GM18868 (cell line): ENCODE measurements around the gene SFTPB.
"Not testable (repeated sequence)": the region's sequence is repeated elsewhere in the genome, so short reads cannot be mapped to it uniquely, and the experiment has no call there.

ENCODE experiments used
- ATAC-seq: cut with Tn5 transposase; IDR thresholded peaks from one replicate; pipeline ENCODE4 v1.9.1; 2021; ENCODE audit warnings: mild to moderate bottlenecking, moderate library complexity; ENCODE audit not compliant: unreplicated experiment

Gene SFTPB

DNA sequence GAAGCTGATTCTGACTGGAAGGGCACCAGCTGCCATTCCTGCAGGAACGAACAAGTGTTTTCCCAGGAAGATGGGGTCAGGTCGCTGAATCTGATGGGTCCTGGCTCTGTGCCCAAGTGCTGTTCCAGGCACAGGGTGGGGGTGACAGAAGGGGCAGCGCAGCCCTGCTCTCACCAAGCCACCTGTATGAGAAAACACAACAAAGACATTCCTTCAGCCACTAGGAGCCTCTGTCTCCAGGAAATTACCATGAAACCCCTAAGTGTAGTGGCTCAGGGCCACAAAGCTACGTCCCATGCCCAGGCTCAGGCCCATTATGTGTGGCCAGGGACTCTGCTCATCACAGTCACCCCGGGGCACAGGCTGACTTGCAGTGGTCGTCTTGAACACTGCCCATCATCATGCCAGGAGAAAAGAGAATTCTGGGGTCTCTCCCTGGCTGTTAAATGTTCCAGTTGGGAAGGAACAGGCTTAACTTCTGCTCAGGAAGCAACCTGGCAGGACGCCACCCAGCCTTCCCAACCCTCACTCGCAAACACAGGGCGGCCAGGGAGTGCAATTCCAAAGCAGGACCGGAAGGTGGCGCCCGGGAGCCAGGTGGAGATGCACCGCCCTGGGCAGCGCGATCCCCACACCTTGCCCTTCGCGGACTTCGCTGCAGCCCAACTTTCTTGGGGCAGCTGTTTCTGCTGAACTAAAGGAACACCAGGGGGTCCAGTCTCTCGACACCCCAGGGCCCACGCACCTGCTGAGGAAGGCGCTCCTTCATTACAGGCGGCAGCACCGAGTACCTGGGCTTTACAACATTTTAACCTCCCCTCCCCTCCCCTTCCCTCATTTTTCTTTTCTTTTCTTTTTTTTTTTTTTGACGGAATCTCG is 11.0 kb upstream of the SFTPB start:
- ATAC-seq, result peak; percentile 77

DNA sequence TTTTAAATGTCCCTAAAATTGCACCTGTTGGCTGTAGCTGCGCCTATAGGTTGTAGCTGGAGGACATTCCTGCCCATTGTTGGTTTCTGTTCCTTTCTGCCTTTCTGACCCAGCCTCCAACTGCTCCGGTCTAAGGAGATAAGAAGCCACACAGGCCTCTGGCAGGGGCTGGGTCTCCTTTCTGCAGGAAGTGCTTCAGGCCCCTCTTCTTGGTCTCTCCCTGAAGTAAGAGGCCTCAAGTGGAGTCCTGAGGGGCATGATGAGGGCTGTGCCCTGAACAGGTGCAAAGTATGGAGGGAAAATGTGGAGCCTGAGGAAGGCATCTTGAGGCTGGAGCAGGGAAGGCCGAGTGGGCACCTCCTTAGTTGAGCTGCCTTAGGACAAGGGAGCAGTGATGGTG is 10.4 kb upstream of the SFTPB start:
- ATAC-seq, result no peak

DNA sequence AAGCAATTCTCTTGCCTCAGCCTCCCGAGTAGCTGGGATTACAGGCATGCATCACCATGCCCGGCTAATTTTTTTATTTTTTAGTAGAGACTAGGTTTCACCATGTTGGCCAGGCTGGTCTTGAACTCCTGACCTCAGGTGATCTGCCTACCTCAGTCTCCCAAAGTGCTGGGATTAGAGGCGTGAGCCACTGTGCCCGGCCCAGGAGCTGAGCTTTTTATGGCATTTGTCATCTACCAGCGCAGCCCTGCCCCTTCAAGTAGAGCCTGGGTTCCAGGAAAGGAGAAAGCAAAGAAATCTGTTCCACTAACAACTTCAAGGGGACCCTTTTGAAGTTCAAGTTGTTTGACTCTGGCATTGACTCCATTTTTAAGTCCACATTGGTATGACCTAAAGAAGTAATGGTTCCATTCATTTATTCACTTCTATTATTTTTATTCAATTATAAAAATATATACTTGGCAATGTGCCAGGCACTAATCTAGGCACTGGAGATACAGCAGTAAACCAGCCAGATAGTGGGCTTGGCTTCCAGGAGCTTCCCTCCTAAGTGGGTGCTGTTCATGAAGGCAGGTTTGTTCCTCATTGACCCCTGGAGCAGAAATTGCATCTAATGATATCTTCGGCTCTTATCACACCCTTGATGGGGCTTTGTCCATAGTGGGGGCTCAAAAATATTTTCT is 8.0 kb upstream of the SFTPB start:
- no peak for ATAC-seq

DNA sequence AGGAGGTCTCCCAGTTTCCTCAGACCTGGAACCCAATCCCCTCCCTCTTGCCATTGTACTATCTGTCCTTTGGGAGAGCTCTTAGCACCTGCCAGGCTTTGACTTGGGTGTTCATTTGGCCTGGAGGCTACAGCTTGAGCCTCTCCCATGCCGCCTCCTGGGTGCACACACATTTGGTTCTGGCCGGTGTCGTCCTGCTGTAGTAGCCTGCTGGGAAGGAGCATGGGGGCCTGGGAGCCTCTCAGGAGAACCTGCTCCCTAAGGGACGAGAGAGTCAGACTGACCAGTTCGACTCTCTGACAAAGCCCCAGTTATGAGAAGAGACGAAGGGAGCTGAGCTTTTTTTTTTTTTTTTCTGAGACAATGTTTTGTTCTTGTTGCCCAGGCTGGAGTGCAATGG is 7.4 kb upstream of the SFTPB start:
- no peak for ATAC-seq

GRCh38 chr2:85674417-85674816 is 6.4 kb upstream of the SFTPB start:
- ATAC-seq, result no peak

- ATAC-seq, result no peak
Measured at GRCh38 chr2:85673716-85674375, 5.8 kb upstream of the SFTPB start.

DNA sequence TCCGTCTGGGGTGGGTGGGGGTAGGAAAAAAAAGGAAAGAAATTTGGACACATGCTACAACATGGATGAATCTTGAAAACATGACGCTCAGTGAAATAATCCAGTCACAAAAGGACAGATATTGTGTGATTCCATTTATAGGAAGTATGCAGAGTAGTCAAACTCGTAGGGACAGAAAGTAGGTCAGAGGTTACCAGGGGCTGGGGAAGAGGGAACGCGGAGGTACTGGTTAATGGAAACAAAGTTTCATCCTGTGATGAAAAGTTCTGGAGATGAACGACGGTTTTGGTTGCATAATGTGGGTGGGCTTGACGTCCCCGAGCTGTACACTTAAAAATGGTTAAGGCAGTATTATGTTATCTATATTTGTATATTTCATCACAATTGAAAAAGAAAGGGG is 4.5 kb upstream of the SFTPB start:
- no peak for ATAC-seq

GRCh38 chr2:85670416-85670815 is 2.4 kb upstream of the SFTPB start:
- not testable (repeated sequence) for ATAC-seq

GRCh38 chr2:85669549-85669948 is 1.6 kb upstream of the SFTPB start:
- ATAC-seq, result peak; percentile 69

DNA sequence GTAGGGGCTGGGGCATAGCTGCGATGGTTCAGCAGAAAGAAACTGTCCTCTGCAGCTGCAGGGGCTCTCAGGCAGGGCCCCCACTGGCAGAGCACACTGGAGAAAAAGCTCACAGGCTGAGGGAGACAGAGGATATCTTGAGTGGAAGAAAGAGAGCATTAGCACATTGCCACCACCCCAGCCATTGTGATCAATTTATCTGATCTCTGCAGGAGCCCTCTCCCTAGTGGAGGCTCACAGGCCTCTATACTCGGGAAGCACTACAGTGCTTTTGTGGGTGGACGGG is 801 bp upstream of the SFTPB start:
- no peak for ATAC-seq

DNA sequence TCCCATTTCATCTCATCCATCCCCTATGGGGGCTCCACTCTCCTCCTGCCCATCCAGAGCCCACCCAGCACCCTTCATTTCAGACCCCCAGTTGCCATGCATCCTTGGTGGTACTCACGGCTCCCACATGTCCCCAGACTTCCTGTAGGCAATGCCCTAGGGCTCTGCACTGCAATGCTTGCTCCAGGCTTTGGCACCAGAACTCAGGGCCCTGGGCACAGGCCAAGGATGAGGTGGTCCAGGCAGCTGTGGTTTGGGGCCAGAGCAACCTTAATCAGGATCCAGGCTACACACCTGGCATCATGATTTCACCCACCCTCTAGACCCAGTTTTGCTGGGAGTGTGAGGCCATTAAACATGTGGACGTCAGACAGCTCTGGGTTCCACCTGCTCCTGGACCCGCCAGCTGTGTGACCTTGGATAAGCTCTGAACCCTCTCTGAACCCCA is 414 bp downstream of the SFTPB start:
- no peak for ATAC-seq

- no peak for ATAC-seq
Measured at GRCh38 chr2:85666435-85667316, 1.3 kb downstream of the SFTPB start.

- no peak for ATAC-seq
Measured at GRCh38 chr2:85666016-85666415, 2.0 kb downstream of the SFTPB start.

- no peak for ATAC-seq
Measured at GRCh38 chr2:85665264-85665937, 2.6 kb downstream of the SFTPB start.

GRCh38 chr2:85663594-85664565 is 4.1 kb downstream of the SFTPB start:
- no peak for ATAC-seq

DNA sequence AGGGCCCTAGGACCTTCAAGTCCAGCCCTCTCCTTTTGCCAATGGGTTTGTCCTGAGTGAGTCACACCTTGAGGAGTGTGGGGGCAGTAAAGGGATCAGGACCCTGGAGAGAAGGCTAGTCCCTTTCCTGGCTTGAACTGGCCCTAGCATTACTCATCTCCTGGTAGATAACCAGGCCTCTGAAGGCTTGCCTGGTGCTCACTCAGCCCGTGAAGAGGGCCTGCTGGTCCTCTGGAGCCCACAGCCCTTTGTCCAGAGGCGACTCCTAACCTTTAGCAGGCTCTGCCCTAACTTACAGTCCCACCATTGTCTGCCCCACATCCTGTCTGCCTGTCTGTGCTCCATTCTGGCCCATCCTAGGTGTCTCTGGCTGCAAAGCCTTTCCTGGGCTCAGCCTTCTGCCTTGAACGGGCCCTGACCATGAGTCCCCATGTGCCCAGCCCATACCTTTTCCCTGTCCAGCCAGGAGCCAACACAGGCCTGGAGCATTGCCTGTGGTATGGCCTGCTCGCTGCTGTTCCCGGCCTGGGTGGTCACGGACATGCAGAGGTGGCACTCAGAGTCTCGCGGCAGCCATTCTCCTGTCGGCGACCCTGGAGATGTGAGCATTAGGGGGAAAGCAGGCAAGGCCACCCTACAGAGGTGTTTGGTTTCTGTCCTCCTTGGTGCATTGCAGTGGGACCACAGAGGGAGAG is 5.0 kb downstream of the SFTPB start:
- ATAC-seq, result no peak

DNA sequence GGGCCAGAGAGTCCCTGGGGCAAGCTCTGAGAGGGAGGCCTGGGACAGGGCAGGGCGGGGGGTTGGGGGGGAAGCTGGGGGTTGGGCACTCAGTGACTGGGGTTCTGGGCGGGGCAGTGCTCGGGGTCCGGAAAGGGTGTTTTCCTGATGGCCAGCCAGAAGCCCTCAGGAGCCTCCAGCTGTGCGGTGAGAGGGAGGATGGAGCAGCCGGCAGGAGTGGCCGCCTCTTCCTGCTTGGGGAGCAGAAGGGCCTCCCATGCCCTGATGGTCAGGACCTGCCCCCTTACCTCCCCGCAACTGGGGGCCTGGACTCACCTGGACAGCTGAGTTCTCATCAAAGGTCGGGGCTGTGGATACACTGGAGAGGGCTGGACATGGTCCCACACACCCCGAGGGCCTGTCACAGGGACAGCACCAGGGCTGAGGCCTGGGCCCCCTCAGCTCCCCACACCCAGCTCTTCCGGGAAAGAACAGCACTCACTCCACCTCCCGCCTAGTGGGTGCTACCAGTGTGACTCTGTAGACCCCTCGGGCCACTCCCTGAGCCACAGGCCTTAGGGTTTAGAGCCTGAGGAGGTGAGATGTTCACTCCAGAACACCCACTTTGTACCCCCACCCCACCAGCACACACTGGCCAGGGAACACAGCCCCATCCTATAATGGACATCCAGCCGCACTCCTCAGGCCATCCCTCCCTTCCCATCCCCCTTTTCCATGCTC is 6.7 kb downstream of the SFTPB start:
- no peak for ATAC-seq

- no peak for ATAC-seq
Measured at GRCh38 chr2:85660725-85661124, 7.3 kb downstream of the SFTPB start.
